ENCODE data around the gene GCH1.

DNA sequence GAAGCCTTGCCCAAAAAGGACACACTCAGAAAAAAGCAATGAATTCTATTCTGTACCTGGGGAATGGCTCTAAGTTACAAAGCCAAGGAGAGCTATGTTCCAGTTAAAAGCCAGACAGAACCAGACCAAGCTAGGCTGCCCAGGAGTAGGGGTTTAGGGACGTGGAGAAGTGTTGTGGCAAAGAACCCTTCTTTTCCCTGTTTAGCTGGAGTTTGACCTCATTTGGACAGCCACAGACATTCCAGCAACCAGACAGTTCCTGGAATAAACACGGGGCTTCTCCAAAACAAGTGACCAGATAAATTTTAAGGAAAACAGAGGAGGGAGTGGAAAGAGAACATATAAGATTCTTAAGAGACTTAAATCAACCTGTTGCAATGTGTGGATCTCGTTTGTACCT lies 62.3 kb downstream of the GCH1 start:
- TF ChIP-seq, protein P1, sequence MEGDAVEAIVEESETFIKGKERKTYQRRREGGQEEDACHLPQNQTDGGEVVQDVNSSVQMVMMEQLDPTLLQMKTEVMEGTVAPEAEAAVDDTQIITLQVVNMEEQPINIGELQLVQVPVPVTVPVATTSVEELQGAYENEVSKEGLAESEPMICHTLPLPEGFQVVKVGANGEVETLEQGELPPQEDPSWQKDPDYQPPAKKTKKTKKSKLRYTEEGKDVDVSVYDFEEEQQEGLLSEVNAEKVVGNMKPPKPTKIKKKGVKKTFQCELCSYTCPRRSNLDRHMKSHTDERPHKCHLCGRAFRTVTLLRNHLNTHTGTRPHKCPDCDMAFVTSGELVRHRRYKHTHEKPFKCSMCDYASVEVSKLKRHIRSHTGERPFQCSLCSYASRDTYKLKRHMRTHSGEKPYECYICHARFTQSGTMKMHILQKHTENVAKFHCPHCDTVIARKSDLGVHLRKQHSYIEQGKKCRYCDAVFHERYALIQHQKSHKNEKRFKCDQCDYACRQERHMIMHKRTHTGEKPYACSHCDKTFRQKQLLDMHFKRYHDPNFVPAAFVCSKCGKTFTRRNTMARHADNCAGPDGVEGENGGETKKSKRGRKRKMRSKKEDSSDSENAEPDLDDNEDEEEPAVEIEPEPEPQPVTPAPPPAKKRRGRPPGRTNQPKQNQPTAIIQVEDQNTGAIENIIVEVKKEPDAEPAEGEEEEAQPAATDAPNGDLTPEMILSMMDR (IDR thresholded peaks at IDR 0.05): no peak
- TF ChIP-seq POLR2AphosphoS5 (IDR thresholded peaks at IDR 0.05): no peak
- TF ChIP-seq POLR2A (IDR thresholded peaks at IDR 0.05): no peak

Data from transverse colon (tissue), 4 donors.